H1 (cell line): Measurements from ENCODE around the gene FLT1.

Experiments used
- ASH2L ChIP-seq: fragments of 200-600, 300-600 bp; sonication (generic); IDR thresholded peaks from one replicate; pipeline ENCODE4 v1.7.1; 2017; ENCODE audit warnings: low read length
- CTCF ChIP-seq, 3 experiments: IDR thresholded peaks; 1 replicate in 2 of 3; 2 replicates in 1 of 3; pipeline versions ENCODE4 v1.5.1 to v1.6.1; 2011; ENCODE audit warnings: low read length in 3 of 3, mild to moderate bottlenecking in 3 of 3, inconsistent platforms in 2 of 3, low read depth in 1 of 3, moderate library complexity in 1 of 3; ENCODE audit not compliant: insufficient read depth in 1 of 3; ENCODE audit errors: control extremely low read depth in 1 of 3
- E2F6 ChIP-seq: IDR thresholded peaks from 2 replicates; pipeline ENCODE4 v1.6.1; 2012; ENCODE audit warnings: inconsistent platforms
- EP300 ChIP-seq, 2 experiments: IDR thresholded peaks; 1 replicate in 1 of 2; 2 replicates in 1 of 2; pipeline ENCODE4 v1.6.1; 2011 to 2012; ENCODE audit warnings: low read depth in 2 of 2, low read length in 2 of 2, mild to moderate bottlenecking in 2 of 2, borderline replicate concordance in 1 of 2, inconsistent platforms in 1 of 2, moderate library complexity in 1 of 2
- KDM5A ChIP-seq: fragments of 200-600 bp; IDR thresholded peaks from 2 replicates; pipeline ENCODE4 v1.7.1; 2012; ENCODE audit warnings: mild to moderate bottlenecking, low read length, inconsistent platforms, mixed read lengths
- NRF1 ChIP-seq: IDR thresholded peaks from 2 replicates; pipeline ENCODE4 v1.6.1; 2011; ENCODE audit warnings: mild to moderate bottlenecking, low read depth, low read length, improper control_type of control experiment
- PHF8 ChIP-seq: fragments of 200-600 bp; sonication (generic); conservative IDR thresholded peaks from 2 replicates; pipeline ENCODE4 v1.7.1; 2012; ENCODE audit warnings: low read depth, mild to moderate bottlenecking, inconsistent platforms, low read length, moderate library complexity
- POLR2A ChIP-seq, 2 experiments: IDR thresholded peaks; 1 replicate in 1 of 2; 2 replicates in 1 of 2; pipeline ENCODE4 v1.6.1; 2011; ENCODE audit warnings: low read depth in 2 of 2, low read length in 2 of 2, mild to moderate bottlenecking in 2 of 2; ENCODE audit errors: control extremely low read depth in 1 of 2
- RBBP5 ChIP-seq: IDR thresholded peaks from 2 replicates; pipeline ENCODE4 v1.7.1; 2012; ENCODE audit warnings: low read depth, mild to moderate bottlenecking, inconsistent platforms, low read length, moderate library complexity, borderline replicate concordance

GRCh38 chr13:28539625-28540286, 44.8 kb upstream of the FLT1 start:
- TF ChIP-seq PHF8: no peak
- TF ChIP-seq CTCF (IDR thresholded peaks at IDR 0.05; ENCODE audit: control extremely low read depth in 1 of 3, insufficient read depth in 1 of 3, low read depth in 1 of 3, low read length in 3 of 3): no peak
- TF ChIP-seq E2F6: no peak
- no peak for TF ChIP-seq POLR2A (IDR thresholded peaks at IDR 0.05; ENCODE audit: control extremely low read depth in 1 of 2, low read depth in 2 of 2, low read length in 2 of 2)
- no peak for TF ChIP-seq NRF1
- TF ChIP-seq KDM5A: no peak
- TF ChIP-seq RBBP5: no peak
- TF ChIP-seq EP300 (IDR thresholded peaks at IDR 0.05; ENCODE audit: borderline replicate concordance in 1 of 2, low read depth in 2 of 2, low read length in 2 of 2): no peak
- TF ChIP-seq ASH2L: no peak
